C4-2B (cell line): ENCODE data around the gene RIMS3.

Source experiments
- H3K27ac ChIP-seq: fragments of 450-650 bp; 2 replicates; pipeline ENCODE4 v1.5.1; 2017
- ZFX ChIP-seq: fragments of 450-650 bp; IDR thresholded peaks from 2 replicates; pipeline ENCODE4 v1.6.1; 2017
- TF ChIP-seq, protein P1 (sequence below): fragments of 450-650 bp; conservative IDR thresholded peaks from 2 replicates; pipeline ENCODE4 v1.5.1; 2017; ENCODE audit warnings: mild to moderate bottlenecking

Gene RIMS3

DNA sequence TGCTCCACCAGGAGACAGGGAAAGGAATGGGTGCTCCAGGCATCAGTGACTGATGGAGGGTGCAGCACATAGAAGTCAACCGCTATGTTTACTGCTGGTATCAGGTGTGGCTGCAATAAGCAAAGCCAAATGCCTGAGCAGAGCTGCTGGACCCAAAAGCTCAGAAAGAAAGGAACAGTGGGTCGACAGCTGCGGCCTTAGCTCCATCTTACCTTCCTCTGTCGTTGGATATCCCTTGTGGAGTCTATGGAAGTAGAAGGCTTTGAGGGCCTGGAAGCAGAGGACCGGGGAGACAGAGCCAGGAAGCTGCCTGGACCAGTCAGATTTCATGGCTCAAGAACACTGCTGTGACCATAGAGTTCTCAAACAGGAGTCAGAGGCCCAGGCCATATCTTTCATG is 45.3 kb downstream of the RIMS3 start:
- H3K27ac ChIP-seq: no peak overlapping the region

DNA sequence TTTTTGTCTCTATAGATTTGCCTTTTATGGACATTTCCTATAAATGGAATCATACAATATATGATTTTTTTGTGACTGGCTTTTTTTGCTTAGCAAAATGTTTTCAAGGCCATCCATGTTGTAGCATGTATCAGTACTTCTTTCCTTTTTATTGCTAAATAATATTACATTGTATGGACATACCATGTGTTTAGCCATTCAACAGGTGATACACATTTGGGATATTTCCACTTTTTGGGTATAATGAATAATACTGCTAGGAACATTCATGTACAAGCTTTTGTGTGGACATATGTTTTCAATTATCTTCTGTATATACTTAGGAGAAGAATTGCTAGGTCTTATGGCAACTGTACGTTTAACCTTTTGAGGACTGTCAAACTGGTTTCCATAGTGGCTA is 47.4 kb downstream of the RIMS3 start:
- no peak overlapping the region for H3K27ac ChIP-seq
- no peak for TF ChIP-seq ZFX
- TF ChIP-seq, protein P1, sequence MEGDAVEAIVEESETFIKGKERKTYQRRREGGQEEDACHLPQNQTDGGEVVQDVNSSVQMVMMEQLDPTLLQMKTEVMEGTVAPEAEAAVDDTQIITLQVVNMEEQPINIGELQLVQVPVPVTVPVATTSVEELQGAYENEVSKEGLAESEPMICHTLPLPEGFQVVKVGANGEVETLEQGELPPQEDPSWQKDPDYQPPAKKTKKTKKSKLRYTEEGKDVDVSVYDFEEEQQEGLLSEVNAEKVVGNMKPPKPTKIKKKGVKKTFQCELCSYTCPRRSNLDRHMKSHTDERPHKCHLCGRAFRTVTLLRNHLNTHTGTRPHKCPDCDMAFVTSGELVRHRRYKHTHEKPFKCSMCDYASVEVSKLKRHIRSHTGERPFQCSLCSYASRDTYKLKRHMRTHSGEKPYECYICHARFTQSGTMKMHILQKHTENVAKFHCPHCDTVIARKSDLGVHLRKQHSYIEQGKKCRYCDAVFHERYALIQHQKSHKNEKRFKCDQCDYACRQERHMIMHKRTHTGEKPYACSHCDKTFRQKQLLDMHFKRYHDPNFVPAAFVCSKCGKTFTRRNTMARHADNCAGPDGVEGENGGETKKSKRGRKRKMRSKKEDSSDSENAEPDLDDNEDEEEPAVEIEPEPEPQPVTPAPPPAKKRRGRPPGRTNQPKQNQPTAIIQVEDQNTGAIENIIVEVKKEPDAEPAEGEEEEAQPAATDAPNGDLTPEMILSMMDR: no peak

More for the DNA sequence above, 45.3 kb downstream of the RIMS3 start:
- no peak for TF ChIP-seq ZFX
- TF ChIP-seq, protein P1: no peak

DNA sequence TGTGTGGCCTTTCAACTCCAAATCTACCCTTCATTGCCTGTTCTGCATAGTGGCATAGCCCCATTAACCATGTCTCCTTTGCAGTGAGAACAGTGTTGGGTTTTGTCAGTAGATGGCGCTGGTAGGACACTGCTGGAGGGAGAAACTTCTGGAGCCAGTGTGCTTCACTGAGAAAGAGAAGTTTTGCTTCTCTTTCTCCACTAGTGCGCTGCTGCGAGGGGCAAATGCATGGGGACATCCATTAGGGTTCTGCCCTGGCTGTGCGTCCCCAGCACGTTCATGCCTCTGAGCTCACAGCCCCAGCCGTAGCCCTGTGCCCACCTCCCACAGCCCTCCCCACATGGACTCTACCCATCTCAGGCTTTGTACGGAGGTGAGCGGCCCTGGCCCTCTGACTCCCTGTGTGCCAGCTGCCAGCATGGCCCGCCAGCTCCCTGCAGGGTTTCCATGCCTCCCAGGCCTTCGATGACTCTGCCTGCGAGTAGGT is 53.1 kb downstream of the RIMS3 start:
- no peak overlapping the region for H3K27ac ChIP-seq
- TF ChIP-seq, protein P1: peak; percentile 95
- TF ChIP-seq ZFX: no peak

GRCh38 chr1:40610156-40610555 is 55.3 kb downstream of the RIMS3 start:
- TF ChIP-seq, protein P1: no peak
- TF ChIP-seq ZFX: no peak
- H3K27ac ChIP-seq: no peak overlapping the region

DNA sequence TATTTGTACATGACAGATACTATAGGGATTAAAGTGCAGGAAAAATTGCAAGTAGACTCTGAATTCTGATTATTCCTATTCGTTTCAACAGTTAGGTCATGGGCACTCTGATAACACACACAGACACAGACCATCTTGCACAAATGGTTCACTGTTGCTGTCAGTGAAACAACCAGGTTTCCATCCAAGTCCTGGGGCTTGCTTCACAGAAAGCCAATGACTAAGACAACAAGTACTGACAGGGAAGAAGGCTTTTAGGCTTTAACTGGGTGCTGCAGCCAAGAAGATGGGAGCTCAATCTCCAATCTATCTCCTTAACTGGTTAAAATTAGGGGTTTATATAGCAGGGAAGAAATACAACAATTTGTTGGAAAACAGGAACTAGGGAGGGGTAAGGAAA is 57.6 kb downstream of the RIMS3 start:
- no peak overlapping the region for H3K27ac ChIP-seq
- TF ChIP-seq ZFX: no peak
- TF ChIP-seq, protein P1: no peak

GRCh38 chr1:40606978-40607377 is 58.5 kb downstream of the RIMS3 start:
- TF ChIP-seq ZFX: no peak
- TF ChIP-seq, protein P1: no peak

GRCh38 chr1:40606194-40606593 is 59.3 kb downstream of the RIMS3 start:
- TF ChIP-seq, protein P1: no peak
- TF ChIP-seq ZFX: no peak
- H3K27ac ChIP-seq: no peak overlapping the region

More at GRCh38 chr1:40606978-40607377, 58.5 kb downstream of the RIMS3 start:
- H3K27ac ChIP-seq: no peak overlapping the region
